ENCODE data around the gene C11orf97.
"Not testable (repeated sequence)": the region's sequence is repeated elsewhere in the genome, so short reads cannot be mapped to it uniquely, and the experiment has no call there.

The C11orf97 gene

GRCh38 chr11:94563176-94563847 lies 51.1 kb downstream of the C11orf97 start:
- Mint-ChIP-seq H3K9me3 (no peaks in the 10 kb centered on the region), H3K27me3 (ENCODE audit: low read depth) (no peaks in the 10 kb centered on the region), H3K4me3 (no peak overlapping the region), H3K36me3 (ENCODE audit: low read depth) (no peaks in the 10 kb centered on the region), H3K4me1 (peaks cover 5% of the 10 kb centered on the region), H3K27ac (no peak overlapping the region)
- no peak for TF ChIP-seq CTCF (IDR thresholded peaks at IDR 0.05; ENCODE audit: unreplicated experiment in 3 of 3)

GRCh38 chr11:94563848-94564467 lies 51.7 kb downstream of the C11orf97 start:
- TF ChIP-seq CTCF (IDR thresholded peaks at IDR 0.05; ENCODE audit: unreplicated experiment in 3 of 3), result no peak

GRCh38 chr11:94567181-94567670 lies 55.0 kb downstream of the C11orf97 start, which contains the start of gene PIWIL4:
TSS of gene PIWIL4 (plus strand) at chr11:94567368. CDS start at chr11:94567519, 151 bp downstream.
- TF ChIP-seq CTCF (IDR thresholded peaks at IDR 0.05; ENCODE audit: unreplicated experiment in 3 of 3), result no peak
- no peak within 1 kb of the TSS for H3K4me3 Mint-ChIP-seq
- H3K27ac Mint-ChIP-seq, result no peak within 1 kb of the TSS
- no peaks in the 10 kb centered on the region for H3K27me3 Mint-ChIP-seq (ENCODE audit: low read depth)
- H3K4me1 Mint-ChIP-seq, result peaks cover 5% of the 10 kb centered on the region
- H3K36me3 Mint-ChIP-seq (ENCODE audit: low read depth), result no peaks in the 10 kb centered on the region
- H3K9me3 Mint-ChIP-seq, result no peaks in the 10 kb centered on the region

More at GRCh38 chr11:94563848-94564467, 51.7 kb downstream of the C11orf97 start:
- H3K27ac Mint-ChIP-seq, result no peak overlapping the region
- H3K36me3 Mint-ChIP-seq (ENCODE audit: low read depth), result no peaks in the 10 kb centered on the region
- H3K27me3 Mint-ChIP-seq (ENCODE audit: low read depth), result no peaks in the 10 kb centered on the region
- H3K4me1 Mint-ChIP-seq, result peaks cover 5% of the 10 kb centered on the region
- H3K9me3 Mint-ChIP-seq, result no peaks in the 10 kb centered on the region
- H3K4me3 Mint-ChIP-seq, result no peak overlapping the region

DNA sequence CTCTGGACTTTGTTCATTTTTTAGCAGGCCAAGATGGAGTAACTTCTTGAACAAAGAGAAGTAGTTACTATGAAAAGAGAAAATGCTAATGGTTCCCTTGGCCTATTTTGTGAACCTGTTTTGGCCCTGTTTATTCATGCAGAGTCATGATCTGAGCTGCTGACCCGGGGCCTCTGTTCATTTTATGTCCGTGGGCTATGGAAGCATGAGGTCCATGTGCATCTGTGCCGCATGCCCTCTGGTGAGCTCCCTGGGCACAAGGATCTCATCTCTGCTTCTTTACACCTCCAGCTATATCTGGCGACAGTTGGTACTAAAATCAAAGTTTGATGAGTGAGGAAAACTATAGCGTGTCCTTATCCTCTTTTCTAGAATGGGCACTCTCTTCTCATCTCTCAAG lies 55.9 kb downstream of the C11orf97 start:
- H3K27ac Mint-ChIP-seq, result no peak overlapping the region
- H3K36me3 Mint-ChIP-seq (ENCODE audit: low read depth), result no peaks in the 10 kb centered on the region
- no peaks in the 10 kb centered on the region for H3K4me1 Mint-ChIP-seq
- peaks cover 5% of the 10 kb centered on the region for H3K9me3 Mint-ChIP-seq
- H3K4me3 Mint-ChIP-seq, result no peak overlapping the region
- TF ChIP-seq CTCF (IDR thresholded peaks at IDR 0.05; ENCODE audit: unreplicated experiment in 3 of 3), result no peak
- no peaks in the 10 kb centered on the region for H3K27me3 Mint-ChIP-seq (ENCODE audit: low read depth)

- H3K4me3 Mint-ChIP-seq, result no peak overlapping the region
- peaks cover 5% of the 10 kb centered on the region for H3K9me3 Mint-ChIP-seq
- no peak for TF ChIP-seq CTCF (IDR thresholded peaks at IDR 0.05; ENCODE audit: unreplicated experiment in 3 of 3)
- no peaks in the 10 kb centered on the region for H3K4me1 Mint-ChIP-seq
- H3K27ac Mint-ChIP-seq, result no peak overlapping the region
- no peaks in the 10 kb centered on the region for H3K36me3 Mint-ChIP-seq (ENCODE audit: low read depth)
- no peaks in the 10 kb centered on the region for H3K27me3 Mint-ChIP-seq (ENCODE audit: low read depth)
These were observed 56.5 kb downstream of the C11orf97 start for GRCh38 chr11:94568717-94569116.

- H3K27me3 Mint-ChIP-seq (ENCODE audit: low read depth); H3K4me3 Mint-ChIP-seq; H3K36me3 Mint-ChIP-seq (ENCODE audit: low read depth); H3K27ac Mint-ChIP-seq; H3K9me3 Mint-ChIP-seq; H3K4me1 Mint-ChIP-seq: not testable (repeated sequence)
These were observed 60.7 kb downstream of the C11orf97 start for GRCh38 chr11:94572975-94573374.

Measured in nephron (organoid).